NB4 (cell line): ENCODE measurements around the gene FUCA1.

ENCODE experiments used
- POLR2A ChIP-seq: IDR thresholded peaks from 2 replicates; pipeline ENCODE4 v1.6.1; 2011; ENCODE audit warnings: mild to moderate bottlenecking; ENCODE audit not compliant: insufficient read length; ENCODE audit errors: extremely low read depth
- TF ChIP-seq, protein P1 (sequence below): IDR thresholded peaks from one replicate; pipeline ENCODE4 v1.5.1; 2012; ENCODE audit warnings: low read depth, low read length

DNA sequence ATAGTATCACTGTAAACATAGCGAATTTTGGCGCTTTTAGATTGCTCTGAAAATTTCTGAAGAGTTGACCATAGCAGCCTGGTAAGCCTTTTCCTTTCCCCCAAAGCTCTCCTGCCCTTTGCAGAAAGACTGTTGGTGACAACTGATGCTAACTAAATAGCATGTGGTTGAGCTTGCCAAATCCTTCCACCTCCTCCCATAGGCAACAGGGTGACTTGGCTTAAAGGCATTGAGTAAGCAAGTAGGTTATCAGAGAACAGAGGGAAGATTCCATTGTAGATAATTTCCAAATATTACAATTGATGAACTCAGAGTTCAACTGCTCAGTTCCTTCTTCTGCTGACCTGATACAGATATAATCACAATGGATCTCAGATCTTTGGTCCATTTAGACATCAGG is 22.9 kb downstream of the FUCA1 start:
- TF ChIP-seq, protein P1, sequence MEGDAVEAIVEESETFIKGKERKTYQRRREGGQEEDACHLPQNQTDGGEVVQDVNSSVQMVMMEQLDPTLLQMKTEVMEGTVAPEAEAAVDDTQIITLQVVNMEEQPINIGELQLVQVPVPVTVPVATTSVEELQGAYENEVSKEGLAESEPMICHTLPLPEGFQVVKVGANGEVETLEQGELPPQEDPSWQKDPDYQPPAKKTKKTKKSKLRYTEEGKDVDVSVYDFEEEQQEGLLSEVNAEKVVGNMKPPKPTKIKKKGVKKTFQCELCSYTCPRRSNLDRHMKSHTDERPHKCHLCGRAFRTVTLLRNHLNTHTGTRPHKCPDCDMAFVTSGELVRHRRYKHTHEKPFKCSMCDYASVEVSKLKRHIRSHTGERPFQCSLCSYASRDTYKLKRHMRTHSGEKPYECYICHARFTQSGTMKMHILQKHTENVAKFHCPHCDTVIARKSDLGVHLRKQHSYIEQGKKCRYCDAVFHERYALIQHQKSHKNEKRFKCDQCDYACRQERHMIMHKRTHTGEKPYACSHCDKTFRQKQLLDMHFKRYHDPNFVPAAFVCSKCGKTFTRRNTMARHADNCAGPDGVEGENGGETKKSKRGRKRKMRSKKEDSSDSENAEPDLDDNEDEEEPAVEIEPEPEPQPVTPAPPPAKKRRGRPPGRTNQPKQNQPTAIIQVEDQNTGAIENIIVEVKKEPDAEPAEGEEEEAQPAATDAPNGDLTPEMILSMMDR, result no peak
- no peak for TF ChIP-seq POLR2A
